Brain microvascular endothelial cell (primary cell): Measurements from ENCODE around the gene RCOR3.
"Not testable (repeated sequence)": the region's sequence is repeated elsewhere in the genome, so short reads cannot be mapped to it uniquely, and the experiment has no call there.

ENCODE experiments used
- DNase-seq: peaks from one replicate; pipeline ENCODE4 v3.0.0-alpha.2; 2020
- H3K27ac ChIP-seq: fragments of 250-450 bp; sonication (Bioruptor Pico); 2 replicates; pipeline ENCODE4 v1.5.1; 2020; ENCODE audit warnings: mild to moderate bottlenecking, moderate library complexity
- H3K27me3 ChIP-seq: fragments of 250-450 bp; sonication (Bioruptor Pico); replicated peaks from 2 replicates; pipeline ENCODE4 v1.5.1; 2020; ENCODE audit warnings: mild to moderate bottlenecking
- H3K36me3 ChIP-seq: fragments of 250-450 bp; sonication (Bioruptor Pico); replicated peaks from 2 replicates; pipeline ENCODE4 v1.5.1; 2020; ENCODE audit warnings: mild to moderate bottlenecking
- H3K4me3 ChIP-seq: 2 replicates; pipeline ENCODE4 v1.5.1; 2011; ENCODE audit warnings: low read depth, mild to moderate bottlenecking, control low read depth, low read length, moderate library complexity
- CTCF ChIP-seq: IDR thresholded peaks from 2 replicates; pipeline ENCODE4 v1.5.1; 2011; ENCODE audit warnings: low read depth, mild to moderate bottlenecking, moderate library complexity, low read length, control low read depth, inconsistent platforms; ENCODE audit errors: missing control alignments
- in situ Hi-C: cut with HindIII; loops from 2 replicates; pipeline ENCODE4 v1.10.0; 2017; ENCODE audit warnings: low sequenced_read_pairs, low pct_ligation_motif_present

Gene RCOR3

DNA sequence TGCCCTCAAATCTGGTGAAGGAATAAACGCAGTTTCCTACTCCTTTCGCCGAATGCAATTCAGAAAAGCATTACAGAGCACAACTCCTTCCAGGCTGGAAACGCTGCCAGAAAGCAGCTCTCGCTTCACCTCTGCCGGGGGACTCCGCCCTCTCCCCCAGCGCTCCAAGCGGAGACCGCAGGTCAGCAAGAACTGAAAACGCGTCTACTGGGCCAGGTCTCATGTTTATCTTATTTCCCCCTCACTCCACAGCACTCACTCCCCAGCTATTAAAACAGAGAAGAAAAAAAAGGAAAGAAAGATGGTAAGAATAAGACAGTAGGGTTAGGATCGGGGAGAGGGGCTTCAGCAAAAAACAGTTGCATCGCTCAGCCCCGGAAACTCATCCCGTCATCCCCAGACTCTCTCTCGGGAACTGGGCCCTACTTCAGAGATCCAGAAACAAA, 833 bp upstream of the RCOR3 start:
- peak; percentile 63 for DNase-seq
- peak; percentile 31 for TF ChIP-seq CTCF
- in situ Hi-C loops, result no loop called here
- no peaks in the 10 kb centered on the region for H3K27me3 ChIP-seq
- H3K4me3 ChIP-seq, result peak overlapping the region; percentile 91
- H3K36me3 ChIP-seq, result no peaks in the 10 kb centered on the region
- H3K27ac ChIP-seq, result peak overlapping the region; percentile 90

GRCh38 chr1:211259638-211260126, 516 bp downstream of the RCOR3 start:
- H3K4me3 ChIP-seq, result peak overlapping the region; percentile 91
- no peaks in the 10 kb centered on the region for H3K27me3 ChIP-seq
- TF ChIP-seq CTCF, result peak; percentile 6
- peak overlapping the region; percentile 90 for H3K27ac ChIP-seq
- H3K36me3 ChIP-seq, result no peaks in the 10 kb centered on the region
- in situ Hi-C loops, result no loop called here
- DNase-seq, result no peak

DNA sequence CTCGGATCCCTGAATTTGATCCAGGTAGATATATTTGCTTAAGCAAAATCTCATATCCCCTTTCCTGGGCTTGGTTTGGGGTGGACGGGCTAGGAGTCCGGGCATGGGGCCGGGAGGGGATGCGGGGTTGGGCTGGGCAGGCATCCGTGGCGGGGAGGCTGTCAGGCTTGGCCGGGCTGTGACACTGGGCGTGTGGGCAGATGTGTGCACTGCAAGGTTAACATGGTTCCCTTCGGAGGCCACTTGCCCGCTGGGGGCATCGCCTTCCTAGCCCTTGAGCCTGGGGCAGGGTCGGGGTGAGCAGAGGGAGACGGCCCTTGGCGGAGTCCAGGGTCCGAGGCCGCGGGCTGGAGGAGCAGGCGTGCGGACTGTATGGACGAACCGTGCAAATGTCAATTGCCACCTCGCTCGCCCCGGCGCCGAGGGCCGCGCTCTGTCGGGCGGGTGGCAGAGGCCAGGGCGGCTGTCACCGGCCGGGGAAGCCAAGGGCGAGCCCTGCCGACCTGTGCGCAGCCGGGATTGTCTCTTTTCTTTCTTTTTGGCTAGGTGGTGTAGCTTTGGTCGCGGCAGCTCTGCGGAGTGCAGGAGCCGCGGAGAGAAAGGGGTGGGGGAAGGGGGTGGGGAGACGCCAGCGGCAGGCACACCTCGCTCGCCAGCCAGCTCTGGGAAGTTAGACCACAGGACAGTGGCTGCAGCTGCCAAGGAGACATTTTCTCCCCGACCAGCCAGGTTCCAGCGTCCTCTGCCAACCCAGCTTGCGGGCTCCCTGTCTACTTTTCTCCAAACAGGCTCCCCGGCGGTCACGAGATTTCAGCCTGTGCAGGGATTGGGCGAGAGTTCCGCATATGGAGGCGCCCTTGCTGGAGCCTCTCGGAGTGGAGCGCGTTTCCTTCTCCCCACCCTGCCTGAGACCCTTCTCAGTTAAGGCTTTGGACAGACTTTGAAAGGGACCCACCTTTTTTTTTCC, 1.3 kb downstream of the RCOR3 start:
- peak; percentile 60 for DNase-seq
- peak; percentile 7 for TF ChIP-seq CTCF
- no peaks in the 10 kb centered on the region for H3K36me3 ChIP-seq
- peak overlapping the region; percentile 6 for H3K27ac ChIP-seq
- no peaks in the 10 kb centered on the region for H3K27me3 ChIP-seq
- peak overlapping the region; percentile 91 for H3K4me3 ChIP-seq
- in situ Hi-C loops, result no loop called here

- DNase-seq, result no peak
- Histone ChIP-seq H3K27ac (no peak overlapping the region), H3K4me3 (peak overlapping the region; percentile 91), H3K27me3 (no peaks in the 10 kb centered on the region), H3K36me3 (no peaks in the 10 kb centered on the region)
- TF ChIP-seq CTCF, result no peak
- in situ Hi-C loops, result no loop called here
Observed at GRCh38 chr1:211261229-211261628, 2.1 kb downstream of the RCOR3 start.

DNA sequence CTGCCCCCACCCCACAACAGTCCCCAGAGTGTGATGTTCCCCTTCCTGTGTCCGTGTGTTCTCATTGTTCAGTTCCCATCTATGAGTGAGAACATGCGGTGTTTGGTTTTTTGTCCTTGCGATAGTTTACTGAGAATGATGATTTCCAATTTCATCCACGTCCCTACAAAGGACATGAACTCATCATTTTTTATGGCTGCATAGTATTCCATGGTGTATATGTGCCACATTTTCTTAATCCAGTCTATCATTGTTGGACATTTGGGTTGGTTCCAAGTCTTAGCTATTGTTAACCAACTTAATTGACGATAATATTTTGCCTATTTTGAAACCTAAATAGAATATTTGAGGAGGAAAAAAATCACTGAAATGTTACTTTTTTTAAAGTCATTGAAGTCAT, 3.9 kb downstream of the RCOR3 start:
- H3K4me3 ChIP-seq, H3K27ac ChIP-seq, in situ Hi-C loops, DNase-seq, H3K36me3 ChIP-seq, H3K27me3 ChIP-seq: not testable (repeated sequence)

DNA sequence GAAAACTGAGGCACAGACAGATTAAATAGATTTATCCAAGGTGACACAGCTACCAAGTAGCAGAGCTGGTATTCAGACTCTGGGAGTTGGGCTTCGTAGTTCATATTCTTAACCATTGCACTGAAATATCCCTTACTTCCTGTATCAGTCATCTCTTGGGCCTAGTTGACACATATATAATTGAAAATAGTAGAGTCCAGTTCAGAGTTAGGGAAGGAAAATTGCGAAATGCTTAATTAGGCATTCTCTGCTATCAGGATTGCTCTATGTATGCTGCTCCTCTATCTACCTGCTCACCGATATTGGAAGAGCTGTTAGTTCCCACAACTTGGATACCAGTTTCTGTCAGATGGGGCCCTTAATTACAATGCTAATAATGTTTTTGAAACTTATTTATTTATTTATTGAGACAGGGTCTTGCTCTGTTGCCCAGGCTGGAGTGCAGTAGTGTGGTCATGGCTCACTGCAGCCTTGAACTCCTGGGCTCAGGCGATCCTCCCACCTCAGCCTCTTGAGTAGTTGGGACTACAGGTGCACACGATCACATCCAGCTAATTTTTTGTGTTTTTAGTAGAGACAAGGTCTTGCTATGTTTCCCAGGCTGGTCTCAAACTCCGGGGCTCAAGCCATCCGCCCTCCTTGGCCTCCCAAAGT, 8.2 kb downstream of the RCOR3 start:
- TF ChIP-seq CTCF, result no peak
- in situ Hi-C loops, result no loop called here
- H3K27ac ChIP-seq, result no peak overlapping the region
- H3K36me3 ChIP-seq, result peaks cover 21% of the 10 kb centered on the region
- H3K27me3 ChIP-seq, result no peaks in the 10 kb centered on the region
- no peak for DNase-seq
- no peak overlapping the region for H3K4me3 ChIP-seq
